ENCODE measurements around the gene ZNF474.

Gene ZNF474

GRCh38 chr5:122201365-122201764, 72.0 kb downstream of the ZNF474 start:
- no peak for ATAC-seq
- Mint-ChIP-seq H3K27me3 (no peaks in the 10 kb centered on the region), H3K27ac (no peak overlapping the region), H3K9me3 (no peaks in the 10 kb centered on the region), H3K4me3 (no peak overlapping the region), H3K36me3 (no peaks in the 10 kb centered on the region), H3K4me1 (no peaks in the 10 kb centered on the region)

- no peaks in the 10 kb centered on the region for H3K27me3 Mint-ChIP-seq
- no peak for ATAC-seq
- H3K4me1 Mint-ChIP-seq = no peaks in the 10 kb centered on the region
- no peaks in the 10 kb centered on the region for H3K36me3 Mint-ChIP-seq
- H3K27ac Mint-ChIP-seq = no peak overlapping the region
- H3K9me3 Mint-ChIP-seq = peaks cover 2% of the 10 kb centered on the region
- no peak overlapping the region for H3K4me3 Mint-ChIP-seq
These were observed 73.6 kb downstream of the ZNF474 start for GRCh38 chr5:122202952-122203351.

Measured in stimulated activated memory B cell treated with anti-CD40 and anti-IgM and Interleukin-4, amounts not matched to agents 10 μg/mL and 1 μg/mL and 100 μg/mL, for 72 hours (primary cell).